Endothelial cell of umbilical vein (primary cell): ENCODE results near the gene RILP. TPM values are rescaled to one million over a fixed set of nuclear protein-coding genes. Genes with fewer than 3 reads are reported as not detected.
"Not testable (repeated sequence)": the region's sequence is repeated elsewhere in the genome, so short reads cannot be mapped to it uniquely, and the experiment has no call there.

Experiments
- BruUV-seq: library from RNA; stranded (reverse); fragments of 400-500 nt; replicated peaks from 2 replicates; lab custom pipeline; 2021; lab: Mats Ljungman, UMichigan
- CTCF ChIA-PET: fragments of 300-600, 350-600 bp; sonication (Branson Sonifier 250); formaldehyde crosslinking; loops from one replicate; lab custom pipeline; 2021; ENCODE audit warnings: antibody characterized with exemption, inconsistent platforms; lab: Charles Lee
- POLR2A ChIA-PET: fragments of 300-600, 350-600 bp; sonication (Branson Sonifier 250); formaldehyde crosslinking; loops from one replicate; lab custom pipeline; 2021; ENCODE audit warnings: antibody characterized with exemption, inconsistent platforms; lab: Charles Lee
- DNase-seq: peaks from one replicate; pipeline ENCODE4 v3.0.0-alpha.2; 2011; ENCODE audit warnings: low read depth, low spot score
- FAIRE-seq: peaks from 2 replicates; lab custom pipeline; 2011; peaks lifted over from hg19 to GRCh38; lab: Jason Lieb, UNC
- H2AFZ ChIP-seq: 2 replicates; pipeline ENCODE4 v1.6.0; 2012; ENCODE audit warnings: low read depth, low read length, control low read depth, inconsistent platforms
- H3K27ac ChIP-seq: 2 replicates; pipeline ENCODE4 v1.5.1; 2011; ENCODE audit warnings: low read depth, mild to moderate bottlenecking, control low read depth, low read length, moderate library complexity; ENCODE audit not compliant: insufficient read depth
- H3K27me3 ChIP-seq, 2 experiments: 2 replicates each; pipeline versions ENCODE4 v1.6.0 to v1.6.1; 2011; ENCODE audit warnings: low read length in 2 of 2, mixed read lengths in 1 of 2; ENCODE audit not compliant: control insufficient read depth in 2 of 2, insufficient read depth in 2 of 2
- H3K36me3 ChIP-seq, 2 experiments: 2 replicates in 1 of 2; 3 replicates in 1 of 2; pipeline ENCODE4 v1.5.1; 2011; ENCODE audit warnings: low read length in 2 of 2, mild to moderate bottlenecking in 1 of 2, moderate library complexity in 1 of 2; ENCODE audit not compliant: control insufficient read depth in 2 of 2, insufficient read depth in 2 of 2; ENCODE audit errors: extremely low read depth in 1 of 2
- H3K4me1 ChIP-seq: 3 replicates; pipeline ENCODE4 v1.5.1; 2011; ENCODE audit warnings: mild to moderate bottlenecking, low read length; ENCODE audit not compliant: control insufficient read depth, insufficient read depth; ENCODE audit errors: extremely low read depth
- H3K4me2 ChIP-seq: 2 replicates; pipeline ENCODE4 v1.6.1; 2011; ENCODE audit warnings: low read length, control low read depth, mixed read lengths; ENCODE audit not compliant: insufficient read depth
- H3K4me3 ChIP-seq, 3 experiments: fragments of 200-600 bp in 1 of 3; sonication (generic), shearing (Covaris generic) in 1 of 3; replicated peaks in 1 of 3; 2 replicates each; pipeline ENCODE4 v1.5.1; 2011 to 2016; ENCODE audit warnings: control low read depth in 3 of 3, low read length in 3 of 3, mild to moderate bottlenecking in 2 of 3, inconsistent platforms in 1 of 3, low read depth in 1 of 3, moderate library complexity in 1 of 3; ENCODE audit not compliant: insufficient read depth in 1 of 3
- H3K79me2 ChIP-seq: 2 replicates; pipeline ENCODE4 v1.6.0; 2012; ENCODE audit warnings: low read length, inconsistent platforms; ENCODE audit not compliant: control insufficient read depth, insufficient read depth
- H3K9ac ChIP-seq: replicated peaks from 2 replicates; pipeline ENCODE3; 2011; ENCODE audit warnings: low read length, control low read depth; ENCODE audit not compliant: insufficient read depth; ENCODE audit errors: extremely low read depth
- H3K9me1 ChIP-seq: replicated peaks from 3 replicates; pipeline ENCODE4 v1.6.0; 2011; ENCODE audit warnings: mild to moderate bottlenecking, low read length; ENCODE audit not compliant: control insufficient read depth, insufficient read depth; ENCODE audit errors: extremely low read depth
- H3K9me3 ChIP-seq: replicated peaks from 2 replicates; pipeline ENCODE4 v1.5.1; 2012; ENCODE audit warnings: low read length, inconsistent platforms; ENCODE audit not compliant: control insufficient read depth, insufficient read depth
- H4K20me1 ChIP-seq: replicated peaks from 2 replicates; pipeline ENCODE3; 2011; ENCODE audit warnings: mild to moderate bottlenecking, low read length; ENCODE audit not compliant: control insufficient read depth, insufficient read depth; ENCODE audit errors: extremely low read depth
- CTCF ChIP-seq, 2 donors: IDR thresholded peaks; 1 replicate in 1 of 2; 2 replicates in 1 of 2; pipeline ENCODE4 v1.5.1; 2011; ENCODE audit warnings: low read length in 2 of 2, mild to moderate bottlenecking in 2 of 2, moderate library complexity in 2 of 2, control low read depth in 1 of 2, inconsistent platforms in 1 of 2, low read depth in 1 of 2; ENCODE audit not compliant: insufficient read depth in 1 of 2; ENCODE audit errors: extremely low read depth in 1 of 2
- EZH2 ChIP-seq: IDR thresholded peaks from 2 replicates; pipeline ENCODE4 v1.6.1; 2012; ENCODE audit warnings: borderline replicate concordance, low read depth, mild to moderate bottlenecking, moderate library complexity, low read length, inconsistent platforms; ENCODE audit not compliant: severe bottlenecking
- FOS ChIP-seq: IDR thresholded peaks from 2 replicates; pipeline ENCODE4 v1.6.1; 2011; ENCODE audit warnings: mild to moderate bottlenecking, low read length, moderate library complexity, borderline replicate concordance; ENCODE audit not compliant: insufficient read depth
- GATA2 ChIP-seq: IDR thresholded peaks from 2 replicates; pipeline ENCODE4 v1.7.0; 2011; ENCODE audit warnings: low read depth, mild to moderate bottlenecking, moderate library complexity, mixed read lengths, low read length; ENCODE audit not compliant: insufficient read length, insufficient read depth
- JUN ChIP-seq: IDR thresholded peaks from 2 replicates; pipeline ENCODE4 v1.6.1; 2011; ENCODE audit warnings: borderline replicate concordance, low read depth; ENCODE audit not compliant: insufficient read length, insufficient read depth
- MYC ChIP-seq: IDR thresholded peaks from one replicate; pipeline ENCODE4 v1.6.1; 2011; ENCODE audit warnings: mild to moderate bottlenecking, low read depth, low read length
- POLR2A ChIP-seq: IDR thresholded peaks from 2 replicates; pipeline ENCODE4 v1.6.1; 2012; ENCODE audit warnings: low read depth, mild to moderate bottlenecking, control low read depth, low read length
- POLR2AphosphoS5 ChIP-seq: IDR thresholded peaks from 2 replicates; pipeline ENCODE4 v1.6.1; 2012; ENCODE audit warnings: low read depth, mild to moderate bottlenecking, control low read depth, low read length, moderate library complexity; ENCODE audit not compliant: insufficient read depth
- dilution Hi-C: fragments of 300-500 bp; cut with MboI; formaldehyde crosslinking; loops from one replicate; pipeline ENCODE4 v1.15.0; 2019; ENCODE audit warnings: low sequenced_read_pairs; ENCODE audit not compliant: extremely low pct_ligation_motif_present
- intact Hi-C: fragments of 100-400 bp; cut with micrococcal nuclease; formaldehyde crosslinking; loops from one replicate; pipeline ENCODE4 v1.10.0; 2022
- polyA plus RNA-seq, 4 experiments: library from polyadenylated mRNA; depleted of rRNA in 3 of 4; stranded (reverse) in 3 of 4; unstranded in 1 of 4; fragments of >200 nt; gene quantifications; 2 replicates each; pipeline versions ENCODE4 v1.2.1 to v1.2.3, GENCODE V29; 2011 to 2012; ENCODE audit warnings: missing spikeins in 1 of 4
- total RNA-seq: library from RNA; stranded (reverse); gene quantifications from 2 replicates; pipeline ENCODE4 v1.2.3, GENCODE V29; 2021
- TF ChIP-seq, protein P1 (sequence below): IDR thresholded peaks from 2 replicates; pipeline ENCODE4 v1.6.1; 2011; ENCODE audit not compliant: insufficient read depth, insufficient read length

Gene RILP
- total and polyA plus RNA-seq, 2 donors (not counting 3 experiments of a cell fraction or from before 2014, with no cell fraction given): 9.4 to 10.0 TPM

DNA sequence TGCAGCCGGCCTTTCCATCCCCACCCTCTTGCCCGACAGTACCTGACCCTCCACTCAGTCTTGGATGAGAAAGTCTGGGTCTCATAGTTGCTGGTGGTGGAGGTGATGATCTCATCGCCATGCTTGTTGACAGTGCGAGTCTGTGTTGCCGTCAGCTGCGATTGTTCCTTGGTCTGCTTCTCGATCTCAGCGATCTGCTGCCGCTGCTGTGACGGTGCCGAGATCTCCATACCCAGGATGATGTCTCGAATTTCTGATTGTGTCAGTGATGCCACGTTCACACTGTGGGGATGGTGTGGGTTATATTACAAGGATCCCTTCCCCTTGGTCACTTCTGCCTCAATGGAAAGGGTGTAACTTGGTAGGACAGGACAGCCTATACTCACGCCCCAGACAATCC, 4.1 kb upstream of the RILP start:
- Histone ChIP-seq H3K4me1 (peaks cover 9% of the 10 kb centered on the region), H3K4me3 (no peak overlapping the region), H3K27me3 (no peaks in the 10 kb centered on the region), H3K79me2 (no peaks in the 10 kb centered on the region), H3K36me3 (peaks cover 45 to 57% of the 10 kb centered on the region in 2 experiments), H3K4me2 (no peak overlapping the region), H4K20me1 (no peaks in the 10 kb centered on the region), H3K9me3 (no peaks in the 10 kb centered on the region), H3K9ac (no peak overlapping the region), H3K27ac (no peak overlapping the region), H3K9me1 (no peaks in the 10 kb centered on the region), H2AFZ (no peak overlapping the region)
- ChIA-PET CTCF (interaction anchor here (1.0 to 2.1 kb wide), 2 partner anchors 18 to 79 kb away, joined by 3 to 6 read pairs; no protein-coding TSS in a partner anchor), POLR2A (no interaction called here)
- TF ChIP-seq POLR2AphosphoS5 (no peak), FOS (no peak), POLR2A (no peak), CTCF (IDR thresholded peaks at IDR 0.05; ENCODE audit: extremely low read depth in 1 of 2, insufficient read depth in 1 of 2, low read depth in 1 of 2, low read length in 2 of 2) (no peak), JUN (no peak), EZH2 (no peak), GATA2 (no peak), MYC (no peak)
- TF ChIP-seq, protein P1, sequence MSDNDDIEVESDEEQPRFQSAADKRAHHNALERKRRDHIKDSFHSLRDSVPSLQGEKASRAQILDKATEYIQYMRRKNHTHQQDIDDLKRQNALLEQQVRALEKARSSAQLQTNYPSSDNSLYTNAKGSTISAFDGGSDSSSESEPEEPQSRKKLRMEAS: no peak
- dilution Hi-C loops (no loop called here), intact Hi-C loops (no loop called here)
- FAIRE-seq (no peak), DNase-seq (no peak)
- BruUV-seq: no TSS peak

- H4K20me1 ChIP-seq, intact Hi-C loops: not testable (repeated sequence)
These were observed 3.1 kb upstream of the RILP start for GRCh38 chr17:1652794-1653193.

More at GRCh38 chr17:1652794-1653193, 3.1 kb upstream of the RILP start:
- H3K79me2 ChIP-seq, H3K27me3 ChIP-seq, dilution Hi-C loops, H3K9me1 ChIP-seq, BruUV-seq, POLR2A ChIA-PET, H2AFZ ChIP-seq, H3K4me3 ChIP-seq, H3K27ac ChIP-seq, DNase-seq, H3K9me3 ChIP-seq, H3K9ac ChIP-seq, H3K4me2 ChIP-seq, FAIRE-seq: not testable (repeated sequence)
- CTCF ChIA-PET: interaction anchor here (0.7 to 1.4 kb wide), 4 partner anchors 13 to 78 kb away, joined by 3 to 5 read pairs (median 4); no protein-coding TSS in a partner anchor
- Histone ChIP-seq H3K36me3 (peaks cover 38 to 48% of the 10 kb centered on the region in 2 experiments), H3K4me1 (peaks cover 15% of the 10 kb centered on the region)
